M059J (cell line): ENCODE results near the gene ANO1. TPM values are rescaled to one million over a fixed set of nuclear protein-coding genes. Genes with fewer than 3 reads are reported as not detected.
"Not testable (repeated sequence)": the region's sequence is repeated elsewhere in the genome, so short reads cannot be mapped to it uniquely, and the experiment has no call there.

Experiments
- DNase-seq: peaks from one replicate; pipeline ENCODE4 v3.0.0-alpha.2; 2012; ENCODE audit warnings: low read depth
- total RNA-seq: library from RNA; depleted of rRNA; stranded (reverse); fragments of >200 nt; shearing (Covaris generic); gene quantifications from 2 replicates; pipeline ENCODE4 v1.2.3, GENCODE V29; 2014

The ANO1 gene
- total RNA-seq, 1 experiment from 2014 or later, result not detected

- DNase-seq, result no peak
Measured at GRCh38 chr11:70186420-70186819, 108.3 kb downstream of the ANO1 start.

- DNase-seq, result no peak
Measured at GRCh38 chr11:70186936-70187335, 108.8 kb downstream of the ANO1 start.

- no peak for DNase-seq
Measured at GRCh38 chr11:70187771-70188170, 109.7 kb downstream of the ANO1 start.

- DNase-seq, result no peak
Measured at GRCh38 chr11:70189622-70190021, 111.5 kb downstream of the ANO1 start.

GRCh38 chr11:70191495-70192140, 113.5 kb downstream of the ANO1 start:
- peak; percentile 56 for DNase-seq

GRCh38 chr11:70192666-70193410, 114.7 kb downstream of the ANO1 start:
- no peak for DNase-seq

- DNase-seq, result no peak
Measured at GRCh38 chr11:70193411-70194292, 115.5 kb downstream of the ANO1 start.

GRCh38 chr11:70194792-70195791, 117.0 kb downstream of the ANO1 start:
- DNase-seq, result no peak

- peak; percentile 36 for DNase-seq
Measured at GRCh38 chr11:70200212-70200844, 122.2 kb downstream of the ANO1 start.

- not testable (repeated sequence) for DNase-seq
Measured at GRCh38 chr11:70201047-70201446, 122.9 kb downstream of the ANO1 start.

- no peak for DNase-seq
Measured at GRCh38 chr11:70201882-70202861, 124.1 kb downstream of the ANO1 start.

GRCh38 chr11:70202920-70203750, 125.0 kb downstream of the ANO1 start, which contains the start of gene FADD:
TSS of gene FADD (plus strand) at chr11:70203296. CDS start at chr11:70203460, 164 bp downstream.
- DNase-seq, result peak; percentile 96

- peak; percentile 93 for DNase-seq
Measured at GRCh38 chr11:70203751-70204465, 125.8 kb downstream of the ANO1 start.

GRCh38 chr11:70204466-70204799, 126.3 kb downstream of the ANO1 start:
- DNase-seq, result no peak

- no peak for DNase-seq
Measured at GRCh38 chr11:70205049-70205725, 127.1 kb downstream of the ANO1 start.

GRCh38 chr11:70205766-70206165, 127.6 kb downstream of the ANO1 start:
- no peak for DNase-seq
